GM19438 (cell line): ENCODE measurements around the gene CCL22.

Experiments used
- ATAC-seq: cut with Tn5 transposase; IDR thresholded peaks from one replicate; pipeline ENCODE4 v1.9.1; 2021; ENCODE audit warnings: low read depth; ENCODE audit not compliant: unreplicated experiment

Gene CCL22

DNA sequence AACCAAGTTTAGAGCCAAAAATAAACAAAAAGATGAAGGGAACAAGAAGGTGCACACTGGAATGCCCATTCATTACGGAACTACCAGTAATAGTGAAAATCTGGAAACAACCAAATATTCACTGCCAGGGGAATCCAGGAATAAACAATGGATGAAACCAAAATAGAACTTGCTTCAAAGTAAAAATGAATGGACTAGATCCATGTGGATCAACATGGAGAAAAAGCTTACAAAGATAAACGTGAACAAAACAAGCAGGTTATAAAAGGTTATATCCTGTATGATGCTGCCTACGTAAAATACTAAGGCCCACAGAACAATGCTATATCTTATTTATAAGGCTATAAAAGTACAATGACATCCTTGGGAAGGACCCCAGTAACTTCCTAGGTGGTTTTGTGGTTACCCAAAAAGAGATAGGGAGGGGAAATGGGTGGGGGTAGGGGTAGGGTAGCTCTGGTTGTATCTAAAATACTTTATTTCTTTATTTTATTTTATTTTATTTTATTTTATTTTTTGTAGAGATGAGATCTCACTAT, 12.8 kb upstream of the CCL22 start:
- no peak for ATAC-seq

DNA sequence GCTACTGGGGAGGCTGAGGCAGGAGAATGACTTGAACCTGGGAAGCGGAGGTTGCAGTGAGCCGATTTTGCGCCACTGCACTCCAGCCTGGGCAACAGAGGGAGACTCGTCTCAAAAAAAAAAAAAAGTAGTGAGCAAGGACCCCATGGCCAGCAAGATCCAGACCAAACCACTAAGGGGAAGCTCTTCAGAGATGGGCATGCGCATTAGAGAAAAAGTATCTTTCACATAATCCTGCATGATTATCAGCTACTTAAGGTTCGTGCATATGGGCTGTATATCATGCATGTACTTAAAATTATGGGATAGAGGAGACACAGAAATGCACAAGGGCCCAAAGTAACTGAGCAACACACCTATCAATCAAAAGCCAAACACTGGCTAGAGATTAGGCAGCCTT, 10.7 kb upstream of the CCL22 start:
- no peak for ATAC-seq

DNA sequence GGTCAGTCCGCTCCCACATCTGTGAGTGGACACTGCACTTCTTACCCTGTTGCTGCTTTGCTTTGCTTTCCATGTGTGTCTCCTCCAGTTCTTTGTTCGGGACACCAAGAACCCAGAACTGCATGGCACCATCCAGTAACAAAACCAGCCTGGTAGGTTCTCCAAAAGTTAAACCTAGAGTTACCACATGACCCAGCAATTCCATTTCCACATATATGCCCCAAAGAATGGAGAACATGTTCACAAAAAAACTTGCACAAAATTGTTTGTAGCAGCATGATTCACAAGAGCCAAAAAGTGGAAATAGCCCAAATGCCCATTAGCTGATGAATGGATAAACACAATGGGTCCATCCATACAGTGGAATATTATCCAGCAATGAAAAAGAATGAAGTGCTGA, 10.3 kb upstream of the CCL22 start:
- ATAC-seq, result no peak

- peak; percentile 83 for ATAC-seq
These were observed 9.2 kb upstream of the CCL22 start for GRCh38 chr16:57349212-57350031.

DNA sequence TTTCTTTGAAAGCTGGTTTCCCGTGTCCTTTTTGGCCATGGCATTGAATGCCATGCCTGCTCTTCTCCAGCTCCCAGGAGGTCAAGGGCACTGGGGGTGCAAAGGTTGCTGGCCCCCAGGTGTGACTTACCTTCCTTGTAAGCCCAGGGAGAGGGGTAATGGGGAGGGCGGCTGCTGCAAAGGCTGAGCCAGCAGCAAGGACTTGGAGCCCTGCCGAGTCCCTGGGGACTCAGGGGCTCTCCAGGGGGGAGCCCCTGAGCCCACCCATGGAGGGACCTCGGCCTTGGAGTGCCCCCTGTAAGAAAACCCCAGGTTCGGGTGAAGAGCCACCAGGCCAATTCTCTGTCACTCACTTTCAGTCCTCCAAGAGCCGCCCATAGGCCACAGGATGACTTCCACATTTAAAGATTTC, 5.9 kb upstream of the CCL22 start:
- ATAC-seq, result no peak

GRCh38 chr16:57354311-57354710, 4.3 kb upstream of the CCL22 start:
- ATAC-seq, result no peak

DNA sequence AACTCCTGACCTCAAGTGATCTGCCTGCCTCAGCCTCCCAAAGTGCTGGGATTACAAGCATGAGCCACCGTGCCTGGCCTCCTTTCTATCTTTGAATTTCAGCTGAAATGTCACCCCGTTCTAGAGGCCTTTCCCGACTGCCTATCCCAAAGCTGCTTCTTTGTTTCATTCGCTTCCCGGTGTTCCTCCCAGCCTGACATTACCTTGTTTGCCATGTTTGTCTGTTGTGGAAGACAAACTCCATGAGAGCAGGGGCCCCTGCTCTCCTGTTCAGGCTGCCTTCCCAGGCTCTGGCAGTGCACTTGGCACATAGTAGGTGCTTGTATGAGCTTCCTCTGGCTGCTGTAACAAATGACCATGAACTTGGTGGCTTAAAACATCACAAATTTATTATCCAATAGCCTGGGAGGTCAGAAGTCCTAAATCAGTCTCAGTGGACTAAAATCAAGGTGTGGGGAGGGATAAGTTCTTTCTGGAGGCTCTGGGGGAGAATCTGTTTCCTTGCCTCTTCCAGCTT, 2.6 kb upstream of the CCL22 start:
- no peak for ATAC-seq

DNA sequence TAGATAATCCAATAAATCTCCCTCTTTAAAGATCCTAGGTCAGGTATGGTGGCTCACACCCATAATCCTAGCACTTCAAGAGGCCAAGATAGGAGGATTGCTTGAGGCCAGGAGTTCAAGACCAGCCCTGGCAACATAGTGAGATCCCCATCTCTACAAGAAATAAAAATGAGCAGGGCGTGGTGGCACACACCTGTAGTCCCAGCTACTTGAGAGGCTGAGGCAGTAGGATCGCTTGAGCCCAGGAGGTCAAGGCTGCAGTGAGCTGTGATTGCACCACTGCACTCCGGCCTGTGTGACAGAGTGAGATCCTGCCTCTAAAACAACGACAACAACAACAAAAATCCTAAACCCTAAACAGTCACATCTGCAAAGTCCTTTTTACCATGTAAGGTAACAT, 2.0 kb upstream of the CCL22 start:
- no peak for ATAC-seq

DNA sequence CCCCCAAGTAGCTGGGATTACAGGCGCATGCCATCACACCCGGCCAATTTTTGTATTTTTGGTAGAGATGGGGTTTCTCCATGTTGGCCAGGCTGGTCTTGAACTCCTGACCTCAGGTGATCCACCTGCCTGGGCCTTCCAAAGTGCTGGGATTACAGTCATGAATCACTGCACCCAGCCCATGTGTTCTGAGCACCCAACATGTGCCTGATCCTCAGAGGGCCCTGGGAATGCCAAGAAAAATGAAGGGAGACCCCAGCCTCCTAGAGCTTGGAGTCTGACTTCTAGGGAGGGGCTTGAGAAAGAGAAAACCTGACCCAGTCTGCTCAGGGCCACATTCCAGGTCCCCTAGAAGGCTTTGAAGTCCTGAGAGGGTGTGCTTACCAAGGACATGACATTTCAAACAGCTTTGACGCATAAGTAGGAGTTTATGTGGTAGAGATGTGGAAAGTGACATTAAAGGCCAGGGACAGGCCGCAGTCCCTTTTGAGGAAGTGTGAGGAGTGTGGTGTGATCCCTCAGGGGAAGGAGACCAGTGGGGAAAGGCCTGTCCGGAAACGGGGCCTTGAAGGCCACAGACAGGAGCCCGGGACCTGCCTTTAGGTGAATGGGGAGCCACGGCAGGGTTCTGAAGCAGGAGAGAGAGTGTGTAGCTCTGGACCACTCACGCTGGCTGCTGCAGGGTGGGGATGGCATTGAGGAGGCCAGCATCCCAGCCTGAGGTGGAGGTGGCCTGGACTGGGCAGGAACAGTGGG, 1.1 kb upstream of the CCL22 start:
- ATAC-seq, result peak; percentile 48

DNA sequence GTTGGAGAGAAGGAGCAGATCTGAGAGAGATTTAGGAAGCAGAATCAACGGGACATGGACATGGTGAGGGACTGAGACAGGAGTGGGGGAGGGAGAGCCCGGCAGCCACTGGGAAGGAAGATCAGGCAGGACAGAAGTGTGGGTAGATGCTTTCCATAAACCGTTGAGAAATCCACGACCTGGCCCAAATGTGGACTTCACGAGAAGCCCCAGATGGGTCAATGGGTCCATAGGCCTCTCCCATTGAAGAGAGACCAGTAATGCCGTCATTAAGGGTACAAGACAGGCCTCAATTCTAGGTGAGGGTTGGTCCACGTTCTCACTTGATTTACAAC, 530 bp upstream of the CCL22 start:
- no peak for ATAC-seq

DNA sequence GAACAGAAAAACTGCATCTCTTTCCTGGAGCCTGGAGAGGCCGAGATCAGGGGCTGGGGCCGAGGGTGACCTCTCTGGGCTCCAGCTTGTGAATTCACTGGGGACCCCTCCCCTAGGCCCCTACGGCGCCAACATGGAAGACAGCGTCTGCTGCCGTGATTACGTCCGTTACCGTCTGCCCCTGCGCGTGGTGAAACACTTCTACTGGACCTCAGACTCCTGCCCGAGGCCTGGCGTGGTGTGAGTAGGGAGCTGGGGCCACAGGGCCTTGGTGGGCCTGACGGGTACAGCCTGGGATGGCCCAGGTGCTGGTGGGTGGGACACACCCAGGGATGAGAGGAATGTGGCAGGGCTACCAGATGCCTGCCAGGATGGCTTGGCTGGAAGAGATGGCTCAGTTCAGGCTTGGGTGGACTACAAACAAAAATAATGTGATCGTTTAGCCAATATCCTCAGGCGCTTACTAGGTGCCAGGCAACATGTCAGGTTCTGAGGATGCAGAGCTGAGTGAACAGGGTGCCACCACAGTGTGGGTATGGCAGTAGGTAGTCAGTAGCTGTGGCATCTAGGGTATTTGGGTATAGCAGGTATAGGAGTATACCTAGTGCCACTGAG, 1.8 kb downstream of the CCL22 start:
- ATAC-seq, result no peak

DNA sequence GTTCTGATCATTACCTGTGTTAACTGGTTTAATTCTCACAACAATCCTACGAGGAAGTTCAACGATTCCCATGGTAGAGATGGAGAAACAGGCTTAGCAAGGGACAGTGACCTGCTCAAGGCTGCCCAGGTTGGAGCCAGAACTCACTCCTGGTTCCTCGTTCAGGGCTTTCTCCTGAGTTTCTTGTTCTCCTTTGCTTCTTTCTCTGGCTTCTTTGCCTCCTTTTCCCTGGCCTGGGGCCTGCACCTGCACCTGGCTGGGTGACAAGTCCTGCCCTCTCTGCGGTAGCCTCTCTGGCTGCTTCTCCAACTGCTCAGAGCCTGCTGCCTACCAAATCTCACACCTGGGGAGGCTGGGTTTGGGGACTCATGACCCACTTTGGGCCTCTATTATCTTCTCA, 2.8 kb downstream of the CCL22 start:
- ATAC-seq, result no peak

- no peak for ATAC-seq
These were observed 5.6 kb downstream of the CCL22 start for GRCh38 chr16:57364143-57364542.

- ATAC-seq, result no peak
These were observed 8.0 kb downstream of the CCL22 start for GRCh38 chr16:57366544-57367040.

- no peak for ATAC-seq
These were observed 8.7 kb downstream of the CCL22 start for GRCh38 chr16:57367116-57367752.

DNA sequence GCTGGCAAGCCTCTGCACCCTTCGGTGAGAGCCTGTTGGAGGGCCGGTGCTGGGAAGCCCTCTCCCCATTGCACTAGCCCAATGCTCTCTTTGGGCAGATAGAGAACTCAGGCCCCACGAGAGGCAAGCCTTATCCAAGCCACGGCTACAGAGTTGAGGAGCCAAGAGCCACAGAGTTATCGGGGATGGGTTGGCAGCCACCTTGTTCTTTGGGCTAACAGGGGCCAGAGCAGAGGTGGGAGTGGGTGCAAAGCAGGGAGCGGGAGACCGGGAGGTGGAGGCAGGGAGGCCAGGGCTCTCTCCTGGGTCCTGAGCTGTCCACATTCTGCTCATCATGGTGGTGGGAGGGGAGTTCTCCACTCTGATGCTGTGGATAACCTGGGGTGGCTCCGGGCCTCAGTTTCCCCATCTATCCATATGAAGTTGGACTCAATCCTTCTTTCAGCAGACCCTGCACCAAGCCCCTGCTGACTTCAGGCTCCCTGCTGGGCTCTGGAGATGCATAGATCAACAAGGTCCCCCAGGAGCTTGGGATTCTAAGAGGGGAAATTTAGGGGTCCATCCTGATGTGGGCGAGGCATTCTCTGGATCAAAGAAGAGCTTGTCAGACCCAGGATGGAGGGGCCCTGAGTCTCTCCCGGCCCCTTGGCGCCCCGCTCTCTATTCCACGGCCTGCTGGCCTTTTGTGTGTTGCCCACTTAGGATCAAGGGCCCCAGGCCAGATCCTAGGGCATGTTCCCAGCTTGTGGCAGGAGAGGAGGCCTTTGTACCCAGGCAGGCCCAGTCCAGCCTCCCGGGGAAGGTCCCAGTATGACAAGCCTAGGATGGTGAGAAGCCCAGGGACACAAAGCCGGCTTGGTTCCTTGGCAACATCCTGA, 13.2 kb downstream of the CCL22 start:
- no peak for ATAC-seq

DNA sequence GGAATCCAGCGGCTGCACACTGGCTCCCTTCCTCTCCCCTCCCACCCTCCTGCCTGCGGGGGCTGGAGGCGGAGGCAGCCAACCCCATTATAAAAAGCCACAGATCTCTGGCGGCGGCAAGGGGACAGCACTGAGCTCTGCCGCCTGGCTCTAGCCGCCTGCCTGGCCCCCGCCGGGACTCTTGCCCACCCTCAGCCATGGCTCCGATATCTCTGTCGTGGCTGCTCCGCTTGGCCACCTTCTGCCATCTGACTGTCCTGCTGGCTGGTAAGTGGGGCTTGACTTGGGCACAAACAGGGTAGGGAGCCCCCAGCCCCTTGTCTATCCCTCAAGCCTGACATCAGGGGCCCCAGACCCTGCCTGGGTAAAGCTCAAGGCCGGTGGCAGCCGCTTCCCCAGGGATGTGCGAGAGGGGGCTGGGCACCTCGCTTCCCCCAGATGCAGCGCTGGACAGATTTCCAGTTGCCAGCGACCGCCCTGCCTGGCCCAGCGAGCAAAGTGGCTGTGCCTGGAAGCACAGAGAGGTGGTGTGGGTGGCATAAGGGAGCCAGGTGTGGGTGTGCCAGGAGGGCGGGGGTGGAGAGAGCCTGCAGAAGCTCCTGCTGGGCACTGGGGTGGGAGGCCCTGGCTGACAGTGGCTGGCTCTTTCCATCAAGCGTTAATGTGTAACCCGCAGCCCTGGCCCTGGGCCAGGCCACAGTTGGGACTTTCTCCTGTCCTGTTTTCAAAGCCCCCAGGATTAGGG, 14.0 kb downstream of the CCL22 start, which contains the start of gene CX3CL1:
CX3CL1 (plus strand) TSS at position 119 of the 745 bp plus-strand sequence; CDS start at position 198, 79 bp downstream.
- ATAC-seq, result no peak

DNA sequence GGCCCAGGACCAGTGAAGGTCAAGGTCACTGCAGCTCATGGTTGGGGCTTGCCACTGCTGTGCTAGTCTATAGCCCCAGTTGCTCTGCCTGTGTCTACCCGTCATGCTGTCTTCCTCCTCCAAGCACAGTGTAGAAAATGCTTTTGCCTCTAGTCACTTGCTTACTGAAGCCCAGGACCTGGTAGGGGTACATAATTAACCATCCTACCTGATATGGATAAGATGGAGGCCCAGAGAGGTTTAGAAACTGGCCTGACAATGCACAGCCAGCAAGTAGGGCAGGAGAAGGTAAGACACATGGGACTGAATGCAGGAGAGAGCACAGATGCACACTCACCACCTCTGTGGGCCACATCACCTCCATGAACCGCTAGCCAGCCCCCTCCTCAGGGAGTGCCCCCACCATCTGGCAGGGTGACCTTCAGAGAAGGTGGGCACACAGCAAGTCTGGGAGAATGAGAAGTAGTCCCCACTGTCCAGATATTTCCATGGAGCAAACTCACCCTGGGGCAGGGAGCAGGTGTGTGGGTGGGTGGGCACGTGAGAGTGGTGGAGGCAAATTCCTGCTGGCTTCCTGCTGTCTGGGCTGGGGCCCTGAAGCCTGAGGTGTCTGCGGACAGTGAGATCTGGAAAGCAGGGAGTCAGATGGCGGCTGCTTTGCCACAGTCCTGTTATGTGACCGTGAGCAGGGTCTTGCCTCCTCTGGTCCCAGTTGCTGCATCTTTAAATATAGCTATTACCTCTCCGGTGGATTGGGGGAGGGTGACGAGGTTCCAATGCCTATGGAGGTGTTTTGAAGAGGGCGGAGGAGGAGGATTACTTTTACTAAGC, 14.7 kb downstream of the CCL22 start:
- no peak for ATAC-seq
